Neuronal stem cell (in vitro differentiated cells): ENCODE data around the gene DNAI4.
"Not testable (repeated sequence)": the region's sequence is repeated elsewhere in the genome, so short reads cannot be mapped to it uniquely, and the experiment has no call there.

Source experiments
- DNase-seq: peaks from one replicate; pipeline ENCODE4 v3.0.0-alpha.2; 2013; ENCODE audit warnings: low spot score
- H2AFZ ChIP-seq: one replicate; pipeline ENCODE4 v1.6.1; 2013; ENCODE audit warnings: mild to moderate bottlenecking, low read length, inconsistent platforms
- H2AK5ac ChIP-seq: 2 replicates; pipeline ENCODE4 v1.6.1; 2013; ENCODE audit warnings: low read depth, mild to moderate bottlenecking, inconsistent platforms, low read length, moderate library complexity, mixed read lengths
- H2BK120ac ChIP-seq: 2 replicates; pipeline ENCODE4 v1.6.1; 2013; ENCODE audit warnings: low read depth, mild to moderate bottlenecking, inconsistent platforms, low read length, moderate library complexity, mixed read lengths
- H2BK12ac ChIP-seq: one replicate; pipeline ENCODE4 v1.6.1; 2013; ENCODE audit warnings: low read length, inconsistent platforms
- H2BK15ac ChIP-seq: 2 replicates; pipeline ENCODE4 v1.6.1; 2013; ENCODE audit warnings: mild to moderate bottlenecking, low read length, inconsistent platforms, mixed read lengths
- H2BK5ac ChIP-seq: one replicate; pipeline ENCODE4 v1.6.1; 2013; ENCODE audit warnings: inconsistent platforms, mild to moderate bottlenecking, low read length, moderate library complexity
- H3K14ac ChIP-seq: one replicate; pipeline ENCODE4 v1.6.1; 2013; ENCODE audit warnings: low read length, inconsistent platforms
- H3K18ac ChIP-seq: 2 replicates; pipeline ENCODE4 v1.6.1; 2013; ENCODE audit warnings: low read length, inconsistent platforms
- H3K23ac ChIP-seq: 2 replicates; pipeline ENCODE4 v1.6.1; 2013; ENCODE audit warnings: low read depth, mild to moderate bottlenecking, mixed read lengths, low read length, inconsistent platforms; ENCODE audit not compliant: poor library complexity
- H3K27ac ChIP-seq: replicated peaks from 3 replicates; pipeline ENCODE4 v1.5.1; 2013; ENCODE audit warnings: low read length, inconsistent platforms
- H3K27me3 ChIP-seq, 3 experiments: 2 replicates each; pipeline ENCODE4 v1.6.1; 2013; ENCODE audit warnings: low read length in 3 of 3, mild to moderate bottlenecking in 2 of 3, inconsistent platforms in 1 of 3, low read depth in 1 of 3, mixed read lengths in 1 of 3, moderate library complexity in 1 of 3; ENCODE audit not compliant: control insufficient read depth in 3 of 3, insufficient read depth in 3 of 3
- H3K36me3 ChIP-seq, 2 donors: replicated peaks in 1 of 2; 2 replicates each; pipeline ENCODE4 v1.6.1; 2013; ENCODE audit warnings: low read length in 2 of 2; ENCODE audit not compliant: control insufficient read depth in 2 of 2, insufficient read depth in 2 of 2
- H3K4ac ChIP-seq: 2 replicates; pipeline ENCODE4 v1.6.1; 2013; ENCODE audit warnings: inconsistent platforms, mild to moderate bottlenecking, low read length, moderate library complexity
- H3K4me1 ChIP-seq, 2 donors: 1 replicate in 1 of 2; 2 replicates in 1 of 2; pipeline ENCODE4 v1.6.1; 2013; ENCODE audit warnings: low read length in 2 of 2, low read depth in 1 of 2; ENCODE audit not compliant: control insufficient read depth in 2 of 2, insufficient read depth in 1 of 2
- H3K4me2 ChIP-seq: one replicate; pipeline ENCODE4 v1.6.1; 2013; ENCODE audit warnings: mild to moderate bottlenecking, low read length, inconsistent platforms; ENCODE audit not compliant: insufficient read depth, poor library complexity, severe bottlenecking
- H3K4me3 ChIP-seq, 2 donors: 2 replicates each; pipeline ENCODE4 v1.5.1; 2013; ENCODE audit warnings: low read length in 2 of 2, mild to moderate bottlenecking in 2 of 2, inconsistent platforms in 1 of 2, moderate library complexity in 1 of 2
- H3K79me1 ChIP-seq: one replicate; pipeline ENCODE4 v1.6.1; 2013; ENCODE audit warnings: low read depth, mild to moderate bottlenecking, inconsistent platforms, low read length, moderate library complexity
- H3K9ac ChIP-seq: one replicate; pipeline ENCODE4 v1.6.1; 2013; ENCODE audit warnings: mild to moderate bottlenecking, low read depth, low read length, inconsistent platforms; ENCODE audit not compliant: poor library complexity
- H3K9me3 ChIP-seq, 2 donors: replicated peaks in 1 of 2; 2 replicates each; pipeline versions ENCODE3 to v1.6.1; 2013; ENCODE audit warnings: low read length in 2 of 2, mild to moderate bottlenecking in 2 of 2, inconsistent platforms in 1 of 2, low read depth in 1 of 2, mixed read lengths in 1 of 2, moderate library complexity in 1 of 2; ENCODE audit not compliant: control insufficient read depth in 2 of 2, insufficient read depth in 1 of 2
- H4K8ac ChIP-seq: one replicate; pipeline ENCODE4 v1.6.1; 2013; ENCODE audit warnings: low read depth, mild to moderate bottlenecking, inconsistent platforms, low read length, moderate library complexity
- H4K91ac ChIP-seq: one replicate; pipeline ENCODE4 v1.6.1; 2013; ENCODE audit warnings: low read length, low read depth, mild to moderate bottlenecking, inconsistent platforms; ENCODE audit not compliant: poor library complexity
- WGBS, 2 donors: extraction: QIAGEN DNeasy Blood & Tissue Kit; methylation state at CpG; one replicate each; pipeline ENCODE4 v1.1.7; 2013; ENCODE audit warnings: missing lambda C conversion rate in 2 of 2, mixed read lengths in 1 of 2; ENCODE audit not compliant: insufficient read length in 2 of 2, insufficient replicate concordance in 1 of 2; ENCODE audit errors: extremely low coverage in 2 of 2; 5-methylcytosine and 5-hydroxymethylcytosine counted together

DNAI4 gene

GRCh38 chr1:66809245-66809644 lies 115.4 kb downstream of the DNAI4 start:
- Histone ChIP-seq H3K4me2 (no peak overlapping the region), H3K23ac (no peak overlapping the region), H3K9me3 (no peaks in the 10 kb centered on the region), H2BK5ac (no peak overlapping the region), H2BK15ac (no peak overlapping the region), H3K27me3 (no peaks in the 10 kb centered on the region), H3K4me1 (no peaks in the 10 kb centered on the region), H4K91ac (no peak overlapping the region), H3K27ac (no peak overlapping the region), H3K4me3 (no peak overlapping the region), H4K8ac (no peak overlapping the region), H2BK12ac (no peak overlapping the region), H3K9ac (no peak overlapping the region), H2BK120ac (no peak overlapping the region), H3K79me1 (no peaks in the 10 kb centered on the region), H3K36me3 (no peaks in the 10 kb centered on the region), H3K18ac (no peak overlapping the region), H2AFZ (no peak overlapping the region), H3K4ac (no peak overlapping the region), H2AK5ac (no peak overlapping the region), H3K14ac (no peak overlapping the region)
- DNase-seq = no peak
- WGBS, 2 donors = no CpG with 5 or more reads among the region's 1 CpG

GRCh38 chr1:66795839-66796238 lies 128.8 kb downstream of the DNAI4 start:
- not testable (repeated sequence) for H3K4me3 ChIP-seq, DNase-seq, H3K27me3 ChIP-seq, H2BK120ac ChIP-seq, H3K4me2 ChIP-seq, H3K18ac ChIP-seq, H2AK5ac ChIP-seq, H3K14ac ChIP-seq, H3K79me1 ChIP-seq, H3K9ac ChIP-seq, H3K4ac ChIP-seq, H3K23ac ChIP-seq, H3K36me3 ChIP-seq, H3K9me3 ChIP-seq, H4K91ac ChIP-seq, H2BK12ac ChIP-seq, H3K4me1 ChIP-seq, H2BK5ac ChIP-seq, H4K8ac ChIP-seq, H2AFZ ChIP-seq, H3K27ac ChIP-seq, H2BK15ac ChIP-seq
- no CpG with 5 or more reads among the region's 2 CpGs for WGBS, 2 donors

DNA sequence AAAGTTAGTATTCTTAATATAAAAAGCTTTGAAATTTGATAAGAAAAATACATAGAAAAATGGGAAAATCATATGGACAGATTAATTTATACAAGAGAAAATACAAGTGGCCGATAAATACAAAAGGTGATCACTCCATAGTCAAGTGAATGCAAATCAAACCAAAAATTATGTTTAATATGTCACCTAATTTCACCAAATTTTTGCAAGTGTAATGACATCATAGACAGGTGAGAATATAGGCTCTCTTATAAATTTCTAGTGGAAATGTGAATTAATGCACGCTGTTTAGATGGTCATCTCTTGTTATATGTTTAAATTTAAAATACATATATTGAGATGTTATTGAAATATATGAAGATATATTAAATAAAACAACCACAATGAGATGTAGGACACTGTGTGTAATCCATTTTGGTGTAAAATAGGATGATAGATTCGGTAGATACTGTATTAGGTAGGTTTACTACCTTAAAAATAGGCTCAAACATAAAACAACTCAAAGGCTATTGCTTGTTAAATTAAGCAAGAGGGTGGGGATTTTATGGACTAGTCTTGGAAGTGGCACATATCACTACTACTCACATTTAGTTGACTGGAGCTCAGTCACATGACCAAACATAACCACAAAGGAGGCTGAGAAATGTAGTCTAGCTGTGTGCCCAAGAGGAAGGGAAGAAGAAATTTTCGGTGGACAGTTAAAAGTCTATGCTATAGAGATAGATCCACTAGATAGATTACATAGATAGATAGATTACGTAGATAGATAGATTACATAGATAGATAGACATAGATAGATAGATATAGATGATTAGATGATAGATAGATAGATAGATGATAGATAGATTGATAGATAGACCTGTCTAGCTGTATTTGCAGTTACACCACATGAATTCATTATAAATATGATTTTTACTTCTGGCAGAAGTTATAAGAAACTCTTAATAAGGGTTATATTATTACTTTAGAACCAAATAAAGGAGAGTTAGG lies 132.7 kb downstream of the DNAI4 start:
- no peak overlapping the region for H3K27ac ChIP-seq
- H3K79me1 ChIP-seq = no peaks in the 10 kb centered on the region
- H3K4me1 ChIP-seq = no peaks in the 10 kb centered on the region
- H4K91ac ChIP-seq = no peak overlapping the region
- no peak overlapping the region for H3K9ac ChIP-seq
- no peaks in the 10 kb centered on the region for H3K36me3 ChIP-seq
- no peak overlapping the region for H3K18ac ChIP-seq
- no peaks in the 10 kb centered on the region for H3K27me3 ChIP-seq
- no peak overlapping the region for H3K23ac ChIP-seq
- H3K4me3 ChIP-seq = no peak overlapping the region
- H3K9me3 ChIP-seq = no peaks in the 10 kb centered on the region
- no peak overlapping the region for H3K14ac ChIP-seq
- H2AFZ ChIP-seq = no peak overlapping the region
- no peak overlapping the region for H3K4ac ChIP-seq
- no peak overlapping the region for H2BK120ac ChIP-seq
- no peak overlapping the region for H2BK15ac ChIP-seq
- H3K4me2 ChIP-seq = no peak overlapping the region
- DNase-seq = no peak
- 100% methylated on average over 1 of the region's 5 CpGs; no CpG with 5 or more reads in 1 of the 2 donors for WGBS, 2 donors
- H2BK5ac ChIP-seq = no peak overlapping the region
- H2AK5ac ChIP-seq = no peak overlapping the region
- no peak overlapping the region for H4K8ac ChIP-seq
- H2BK12ac ChIP-seq = no peak overlapping the region

- no peak for DNase-seq
- Histone ChIP-seq H3K18ac (no peak overlapping the region), H2BK5ac (no peak overlapping the region), H2BK15ac (no peak overlapping the region), H2AFZ (no peak overlapping the region), H2BK120ac (no peak overlapping the region), H3K4me1 (no peaks in the 10 kb centered on the region), H3K27ac (no peak overlapping the region), H4K91ac (no peak overlapping the region), H2BK12ac (no peak overlapping the region), H3K4ac (no peak overlapping the region), H3K23ac (no peak overlapping the region), H3K36me3 (no peaks in the 10 kb centered on the region), H3K4me2 (no peak overlapping the region), H3K9me3 (no peaks in the 10 kb centered on the region), H2AK5ac (no peak overlapping the region), H3K79me1 (no peaks in the 10 kb centered on the region), H3K4me3 (no peak overlapping the region), H3K14ac (no peak overlapping the region), H3K27me3 (no peaks in the 10 kb centered on the region), H4K8ac (no peak overlapping the region), H3K9ac (no peak overlapping the region)
- WGBS, 2 donors = no CpG with 5 or more reads among the region's 6 CpGs
Observed at GRCh38 chr1:66788231-66788939, 136.3 kb downstream of the DNAI4 start.
